HG03342 (cell line): Measurements from ENCODE around the gene STK39.

Source experiments
- ATAC-seq: cut with Tn5 transposase; IDR thresholded peaks from one replicate; pipeline ENCODE4 v1.9.1; 2021; ENCODE audit warnings: mild to moderate bottlenecking, moderate library complexity; ENCODE audit not compliant: unreplicated experiment

STK39 gene

DNA sequence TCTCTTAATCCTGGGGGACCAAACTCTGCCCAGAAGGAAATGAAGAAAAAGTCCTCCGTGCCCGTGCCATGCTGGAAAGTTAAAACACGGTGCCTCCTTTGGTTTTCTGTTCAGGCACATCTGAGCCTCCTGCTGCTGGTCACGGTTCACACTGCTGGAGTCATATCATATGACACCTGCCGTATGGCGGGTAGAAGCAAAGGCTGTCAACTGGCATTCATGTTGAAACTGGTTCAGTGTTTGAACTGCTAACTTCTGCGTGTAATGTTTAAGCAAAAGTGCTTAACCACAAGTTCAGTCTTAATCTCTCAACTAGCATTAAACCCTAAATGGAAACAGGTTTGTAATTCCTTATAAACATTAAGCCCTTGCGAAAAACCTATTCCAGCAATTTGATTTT lies 3.1 kb downstream of the STK39 start:
- ATAC-seq, result no peak

- no peak for ATAC-seq
These were observed 4.3 kb downstream of the STK39 start for GRCh38 chr2:168243061-168243460.

DNA sequence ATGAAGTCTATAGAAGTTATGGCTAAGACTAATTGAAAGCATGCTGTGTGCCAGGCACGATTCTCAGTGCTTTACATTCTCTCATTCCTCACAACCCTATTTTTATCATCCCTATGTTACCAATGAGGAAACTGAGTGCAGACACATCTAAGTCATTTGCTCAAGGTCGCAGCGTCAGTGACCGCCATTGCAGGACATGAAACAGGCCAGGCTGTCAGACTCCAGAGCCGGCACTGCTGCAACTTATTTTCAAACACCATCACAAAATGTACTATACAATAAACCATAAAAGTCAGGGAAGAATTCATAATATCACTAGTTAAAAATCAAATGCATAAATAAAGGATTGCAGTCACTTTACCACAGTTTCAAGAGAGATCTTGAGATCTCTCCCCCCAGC lies 5.6 kb downstream of the STK39 start:
- no peak for ATAC-seq

- no peak for ATAC-seq
These were observed 6.2 kb downstream of the STK39 start for GRCh38 chr2:168241208-168241607.

GRCh38 chr2:168239281-168239680 lies 8.1 kb downstream of the STK39 start:
- ATAC-seq, result no peak

GRCh38 chr2:168237741-168238140 lies 9.7 kb downstream of the STK39 start:
- ATAC-seq, result no peak

DNA sequence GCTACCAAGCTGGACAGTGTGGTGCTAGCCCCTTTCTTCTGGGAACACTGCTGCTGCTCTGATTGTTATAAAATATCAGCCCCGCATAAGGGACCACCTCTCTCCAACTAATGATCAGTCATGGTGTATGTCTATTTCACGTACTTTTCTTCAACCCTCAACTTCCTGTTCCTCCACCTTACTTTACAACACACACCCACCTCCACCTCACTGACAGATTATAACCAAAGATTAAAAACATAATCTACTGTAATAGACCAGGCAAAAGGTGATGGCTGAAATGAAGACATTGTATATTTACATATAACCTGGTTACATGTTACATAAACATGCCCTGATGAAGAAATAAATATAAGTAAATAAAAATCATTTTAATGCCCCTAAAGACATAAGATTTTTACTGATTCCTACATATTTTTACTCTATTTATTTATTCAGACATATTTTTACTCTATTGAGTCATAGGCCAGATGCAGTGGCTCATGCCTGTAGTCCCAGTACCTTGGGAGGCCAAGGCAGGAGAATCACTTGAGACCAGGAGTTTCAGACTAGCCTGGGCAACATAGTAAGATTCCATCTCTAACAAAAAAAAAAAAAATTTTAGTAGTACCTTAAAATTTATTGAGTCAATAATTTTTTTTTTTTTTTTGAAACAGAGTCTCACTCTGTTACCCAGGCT lies 12.8 kb downstream of the STK39 start:
- ATAC-seq, result no peak

DNA sequence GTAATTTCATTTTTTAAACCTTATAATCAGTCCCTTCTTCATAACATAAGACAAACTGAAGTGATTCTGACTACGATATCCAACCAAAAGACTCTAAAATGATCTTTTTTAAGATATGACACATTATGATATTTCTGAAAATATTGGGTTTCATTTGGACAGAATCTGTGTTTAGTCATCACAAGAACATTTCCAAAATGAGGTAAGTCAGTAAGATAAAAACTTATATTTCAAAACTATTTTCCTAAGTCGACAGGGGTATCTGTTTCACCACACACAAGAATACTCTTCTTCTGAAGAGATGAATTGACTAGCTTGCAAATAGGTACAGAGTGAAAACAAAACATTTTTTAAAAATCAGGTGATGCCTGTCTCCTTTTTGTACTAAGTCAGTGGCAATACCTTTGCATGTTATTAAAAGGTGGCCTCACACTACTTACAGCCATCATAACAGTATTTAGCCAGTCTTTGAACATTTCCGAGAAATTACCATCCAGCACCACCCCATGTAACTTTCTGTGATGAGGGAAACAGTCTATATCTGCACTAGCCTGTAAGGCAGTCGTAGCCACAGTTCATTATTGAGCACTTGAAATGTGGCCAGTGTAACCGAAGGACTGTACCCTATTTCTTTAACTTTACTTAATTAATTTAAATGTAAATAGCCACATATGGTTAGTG lies 13.5 kb downstream of the STK39 start:
- ATAC-seq, result no peak

DNA sequence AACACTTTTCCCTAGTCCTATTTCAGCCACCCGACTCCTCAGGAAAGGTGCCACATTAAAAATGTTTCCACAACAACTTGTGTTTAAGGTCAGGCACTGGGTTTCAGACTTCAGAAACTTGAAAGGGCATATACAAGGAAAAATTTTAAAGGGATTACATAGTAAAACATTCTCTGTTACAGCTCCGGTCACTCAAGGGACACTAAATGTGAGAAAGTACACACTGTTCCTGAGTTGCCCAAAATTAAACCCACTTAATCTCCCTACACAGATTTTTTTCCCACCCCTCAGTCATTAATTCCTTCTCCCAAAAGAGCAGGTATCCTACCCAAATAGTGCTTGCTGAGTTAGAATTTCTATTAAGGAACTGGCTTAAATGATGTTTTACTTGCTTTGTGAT lies 14.2 kb downstream of the STK39 start:
- ATAC-seq, result no peak

- ATAC-seq, result no peak
These were observed 15.7 kb downstream of the STK39 start for GRCh38 chr2:168231609-168232241.

- ATAC-seq, result no peak
These were observed 17.0 kb downstream of the STK39 start for GRCh38 chr2:168230389-168230788.

- ATAC-seq, result no peak
These were observed 23.0 kb downstream of the STK39 start for GRCh38 chr2:168224346-168224745.

DNA sequence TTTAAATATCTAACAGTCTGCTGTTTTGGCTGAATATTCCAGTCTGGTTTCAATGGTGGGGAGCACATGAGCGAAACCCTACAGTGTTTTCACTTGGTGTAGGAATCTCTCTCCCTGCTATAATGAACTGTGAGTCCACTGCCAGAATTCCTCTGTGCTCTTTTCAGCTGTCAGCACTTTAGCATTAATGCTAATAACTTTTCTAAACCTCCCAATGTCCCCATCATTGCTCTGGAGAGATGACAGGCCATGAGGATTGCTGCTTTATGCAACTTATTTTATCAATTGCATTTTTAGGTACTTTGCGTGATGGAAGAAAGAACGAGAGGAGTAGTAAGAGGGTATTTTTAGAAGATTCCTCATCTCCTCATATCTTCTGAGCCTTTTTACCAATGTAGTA lies 25.3 kb downstream of the STK39 start:
- no peak for ATAC-seq

- no peak for ATAC-seq
These were observed 26.2 kb downstream of the STK39 start for GRCh38 chr2:168220965-168221819.

GRCh38 chr2:168217920-168218319 lies 29.5 kb downstream of the STK39 start:
- ATAC-seq, result no peak

- no peak for ATAC-seq
These were observed 30.9 kb downstream of the STK39 start for GRCh38 chr2:168216351-168217005.

GRCh38 chr2:168215813-168216212 lies 31.6 kb downstream of the STK39 start:
- no peak for ATAC-seq

DNA sequence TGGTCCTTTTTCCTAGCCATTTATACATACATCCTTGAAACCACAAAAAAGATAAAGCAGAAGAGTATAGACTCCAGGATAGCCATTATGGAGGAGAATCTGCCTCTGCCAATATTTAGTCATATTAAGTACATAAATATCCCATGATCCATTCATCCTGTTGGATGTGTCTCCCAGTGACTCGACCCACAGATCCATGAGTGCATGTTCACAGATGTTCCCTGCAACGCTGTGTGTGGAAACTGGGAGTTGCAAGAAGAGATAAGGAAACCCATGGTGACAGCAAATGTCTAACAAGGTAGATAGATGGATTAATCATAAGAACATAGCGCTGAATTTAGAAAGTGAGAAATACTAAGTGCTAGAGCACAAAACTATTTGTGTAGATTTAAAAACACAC lies 34.5 kb downstream of the STK39 start:
- no peak for ATAC-seq

- ATAC-seq, result no peak
These were observed 35.2 kb downstream of the STK39 start for GRCh38 chr2:168212167-168212566.

- no peak for ATAC-seq
These were observed 35.7 kb downstream of the STK39 start for GRCh38 chr2:168211664-168212163.
